ENCODE results near the gene PADI3. TPM values are rescaled to one million over a fixed set of nuclear protein-coding genes. Genes with fewer than 3 reads are reported as not detected.

The PADI3 gene, protein sequence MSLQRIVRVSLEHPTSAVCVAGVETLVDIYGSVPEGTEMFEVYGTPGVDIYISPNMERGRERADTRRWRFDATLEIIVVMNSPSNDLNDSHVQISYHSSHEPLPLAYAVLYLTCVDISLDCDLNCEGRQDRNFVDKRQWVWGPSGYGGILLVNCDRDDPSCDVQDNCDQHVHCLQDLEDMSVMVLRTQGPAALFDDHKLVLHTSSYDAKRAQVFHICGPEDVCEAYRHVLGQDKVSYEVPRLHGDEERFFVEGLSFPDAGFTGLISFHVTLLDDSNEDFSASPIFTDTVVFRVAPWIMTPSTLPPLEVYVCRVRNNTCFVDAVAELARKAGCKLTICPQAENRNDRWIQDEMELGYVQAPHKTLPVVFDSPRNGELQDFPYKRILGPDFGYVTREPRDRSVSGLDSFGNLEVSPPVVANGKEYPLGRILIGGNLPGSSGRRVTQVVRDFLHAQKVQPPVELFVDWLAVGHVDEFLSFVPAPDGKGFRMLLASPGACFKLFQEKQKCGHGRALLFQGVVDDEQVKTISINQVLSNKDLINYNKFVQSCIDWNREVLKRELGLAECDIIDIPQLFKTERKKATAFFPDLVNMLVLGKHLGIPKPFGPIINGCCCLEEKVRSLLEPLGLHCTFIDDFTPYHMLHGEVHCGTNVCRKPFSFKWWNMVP
- under 1 TPM; 0.06 to 0.15 (median 0.07) TPM for polyA plus RNA-seq (ENCODE audit: insufficient read length in 3 of 3)
- long read RNA-seq, donor 1, result 0 reads
- long read RNA-seq, donor 2, result 0 reads
- long read RNA-seq, donor 3, result 0 reads
- long read RNA-seq, donor 4, result 0 reads
- long read RNA-seq, donor 5, result 0 reads
- long read RNA-seq, donor 6, result 0 reads
- long read RNA-seq, donor 7, result 0 reads
- long read RNA-seq, donor 8, result 0 reads
- long read RNA-seq, donor 9, result 0 reads
- long read RNA-seq, donor 10, result 0 reads
- long read RNA-seq, donor 11, result 0 reads
- long read RNA-seq, donor 12, partial matches to known transcripts, result 0 of 1 reads
- long read RNA-seq, donor 12, other reads (novel, unspliced or antisense), result 0 of 1 reads
- long read RNA-seq, donor 13, result 0 reads
- long read RNA-seq, donor 14, result 0 reads
- long read RNA-seq, donor 15, result 0 reads
- long read RNA-seq, donor 16, result 0 reads

DNA sequence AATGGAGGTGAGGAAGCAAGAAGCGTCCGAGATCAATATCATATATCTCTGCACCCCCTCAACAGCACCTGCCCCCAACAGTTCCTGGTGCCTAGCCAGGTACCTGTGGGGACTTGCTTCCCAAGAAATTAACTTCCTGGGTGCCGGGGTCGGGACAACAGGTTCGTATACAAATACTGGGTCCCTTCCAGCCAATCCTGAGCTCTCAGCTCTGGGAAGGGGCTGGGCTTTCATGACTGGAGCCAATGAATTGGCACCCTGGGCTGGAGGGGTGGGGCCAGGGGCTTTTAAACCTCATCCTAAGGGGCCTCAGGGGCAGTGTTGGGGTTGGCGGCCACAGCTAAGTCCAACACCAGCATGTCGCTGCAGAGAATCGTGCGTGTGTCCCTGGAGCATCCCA, at the start of gene PADI3:
PADI3 (plus strand) TSS at position 318 of the 400 bp plus-strand sequence; CDS start at position 358, 40 bp downstream.
- DNase-seq (ENCODE audit: extremely low read depth in 1 of 11, low read depth in 9 of 11, low spot score in 4 of 11), result no peak

DNA sequence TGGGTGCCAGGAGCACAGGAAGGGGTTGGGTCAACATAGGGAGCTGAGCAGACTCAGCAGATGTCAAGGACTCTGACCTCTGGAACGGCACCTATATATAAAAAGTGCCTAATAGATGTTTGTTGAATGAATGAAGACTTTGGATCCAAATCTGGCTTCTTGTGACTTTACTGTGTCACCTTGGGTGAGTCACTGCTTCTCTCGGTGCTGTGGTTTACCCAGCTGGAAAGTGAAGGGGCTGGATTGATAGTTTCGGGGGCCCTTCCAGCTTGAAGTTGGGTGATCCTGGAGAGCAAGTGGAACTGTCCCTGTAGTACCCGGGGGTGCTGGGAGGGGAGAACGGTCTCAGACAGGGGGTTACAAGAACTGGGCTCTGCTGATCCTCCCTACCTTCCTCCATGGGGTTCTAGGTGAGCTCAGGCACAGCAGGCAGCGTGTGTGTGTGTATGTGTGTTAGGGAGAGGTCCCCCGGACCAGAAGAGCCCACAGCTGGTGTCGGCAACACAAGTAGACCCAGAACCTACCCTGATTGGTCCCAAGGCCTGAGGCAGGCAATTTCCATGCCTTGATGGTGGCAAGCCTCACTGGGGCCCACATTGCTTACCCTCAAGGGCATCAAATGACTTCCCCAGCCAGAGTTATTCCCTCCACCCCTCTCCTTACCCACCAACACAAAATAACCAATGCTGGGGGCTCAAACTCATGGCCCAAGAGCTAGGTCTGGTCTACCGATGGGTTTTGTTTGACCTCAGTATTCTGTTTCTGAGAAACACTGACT, 49.4 kb upstream of the PADI3 start:
- no peak for DNase-seq (ENCODE audit: extremely low read depth in 1 of 11, low read depth in 9 of 11, low spot score in 4 of 11)

DNA sequence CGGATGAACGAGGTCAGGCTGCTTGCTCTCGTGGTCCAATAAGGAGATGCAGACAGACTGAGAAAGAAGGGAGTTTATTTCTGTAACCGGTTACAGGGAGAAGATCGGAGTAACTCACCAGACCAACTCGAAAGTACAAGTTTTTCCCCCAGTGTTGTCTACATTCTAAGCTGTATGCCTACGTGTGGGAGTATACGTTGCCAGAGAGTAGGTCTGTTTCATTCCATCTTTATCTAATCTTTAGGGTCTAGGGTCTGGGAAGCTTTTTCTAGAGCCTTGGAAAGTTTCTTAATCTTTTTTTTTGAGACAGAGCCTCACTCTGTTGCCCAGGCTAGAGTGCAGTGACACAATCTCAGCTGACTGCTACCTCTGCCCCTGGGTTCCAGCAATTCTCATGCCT, 48.7 kb upstream of the PADI3 start:
- no peak for DNase-seq (ENCODE audit: extremely low read depth in 1 of 11, low read depth in 9 of 11, low spot score in 4 of 11)

DNA sequence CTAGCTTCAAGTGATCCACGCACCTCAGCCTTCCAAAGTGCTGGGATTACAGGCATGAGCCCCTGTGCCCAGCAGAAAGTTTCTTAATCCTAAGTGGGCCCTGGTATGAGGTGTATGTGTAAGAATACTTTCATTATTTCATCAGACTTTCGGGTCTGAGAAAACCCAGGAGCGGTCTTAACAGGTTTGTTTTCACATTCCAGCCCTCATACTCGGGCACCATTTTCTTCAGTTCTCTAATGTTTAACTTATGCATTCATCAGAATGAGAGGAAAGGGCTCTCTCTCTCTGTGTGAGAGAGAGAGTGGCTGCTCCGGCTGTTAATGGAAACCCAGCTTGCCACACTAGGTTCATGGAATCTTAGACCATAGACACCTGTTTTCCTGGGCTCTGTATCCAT, 48.1 kb upstream of the PADI3 start:
- DNase-seq (ENCODE audit: extremely low read depth in 1 of 11, low read depth in 9 of 11, low spot score in 4 of 11), result peak in 1 of 11 donors; percentile 47

DNA sequence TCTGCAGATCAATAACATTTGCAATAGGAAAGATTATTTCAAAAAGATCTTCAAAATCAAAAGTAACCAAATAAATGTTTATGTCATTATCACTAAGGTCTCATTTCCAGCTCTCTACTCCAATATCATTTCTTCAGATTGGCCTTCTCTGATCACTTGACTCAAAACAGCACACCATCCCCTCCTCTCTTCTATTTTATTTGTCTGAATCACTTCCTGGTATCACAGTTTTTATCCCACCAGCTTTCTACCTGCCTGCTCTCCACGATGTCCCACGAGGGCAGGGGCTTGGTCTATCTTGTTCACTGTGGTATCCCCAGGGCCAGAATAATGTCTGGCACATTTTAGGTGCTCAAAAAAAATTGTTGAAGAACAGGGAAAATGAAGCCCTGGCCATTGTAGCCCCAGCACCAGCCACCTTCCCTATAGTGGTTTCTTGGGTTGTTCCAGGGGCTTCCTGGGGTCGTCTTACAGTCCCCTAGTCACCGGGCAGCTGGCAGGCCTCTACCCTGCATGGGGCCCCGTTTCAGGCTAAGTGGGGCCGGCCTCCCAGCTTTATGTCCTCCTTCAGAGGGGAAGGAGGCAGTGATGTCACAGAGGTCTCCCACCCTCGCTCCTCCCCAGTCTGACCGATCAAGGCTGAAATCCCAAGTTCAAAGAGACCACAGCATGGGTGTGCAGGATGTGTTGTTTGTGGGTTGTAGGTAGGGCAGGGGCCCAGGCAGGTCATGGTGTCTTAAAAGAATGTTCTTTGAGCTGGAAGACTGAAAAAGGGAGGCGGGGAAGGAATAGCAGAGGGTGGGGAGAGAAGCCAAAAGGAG, 47.5 kb upstream of the PADI3 start:
- no peak for DNase-seq (ENCODE audit: extremely low read depth in 1 of 11, low read depth in 9 of 11, low spot score in 4 of 11)

DNA sequence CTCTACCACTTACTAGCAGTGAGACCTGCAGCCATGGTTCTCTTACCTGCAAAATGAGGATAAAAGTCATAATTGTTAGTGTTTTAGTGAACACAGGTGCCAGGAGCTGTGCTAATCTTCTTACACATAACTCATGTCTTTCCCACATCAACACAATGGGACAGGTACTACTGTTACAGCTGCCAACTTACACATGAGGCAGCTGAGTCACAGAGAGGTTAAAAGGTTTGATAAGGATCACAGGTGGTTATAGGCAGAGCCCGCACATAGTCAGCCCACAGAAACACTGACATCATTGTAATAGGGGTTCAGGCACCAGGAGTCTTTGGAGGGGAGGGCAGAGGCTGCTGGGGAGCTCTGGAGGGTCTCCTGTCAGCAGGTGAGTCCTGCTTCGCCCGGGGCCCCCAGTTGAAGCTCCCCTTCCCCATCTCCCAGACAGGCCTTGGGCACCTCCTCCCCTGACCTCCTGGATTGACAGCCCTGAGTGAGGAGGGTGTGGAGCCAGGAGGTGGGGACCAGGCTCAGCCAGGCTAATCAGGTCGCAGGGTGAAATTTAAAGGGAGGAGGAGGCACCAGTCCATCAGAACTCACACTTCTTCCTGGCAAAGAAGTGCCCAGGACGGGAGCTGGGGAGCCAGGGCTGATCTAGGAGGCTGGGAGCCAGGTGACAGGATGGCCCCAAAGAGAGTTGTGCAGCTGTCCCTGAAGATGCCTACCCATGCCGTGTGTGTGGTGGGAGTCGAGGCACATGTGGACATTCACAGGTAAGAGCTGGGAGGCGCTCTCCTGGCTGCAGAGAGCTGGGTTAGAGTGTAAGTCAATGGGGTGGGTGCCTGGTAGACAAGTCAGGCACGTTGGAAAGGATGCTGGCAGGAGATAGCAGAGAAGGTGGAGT, 44.1 kb upstream of the PADI3 start, which contains the start of gene PADI1:
PADI1 (plus strand) TSS at position 583 of the 895 bp plus-strand sequence; CDS start at position 673, 90 bp downstream.
- DNase-seq (ENCODE audit: extremely low read depth in 1 of 11, low read depth in 9 of 11, low spot score in 4 of 11), result no peak

DNA sequence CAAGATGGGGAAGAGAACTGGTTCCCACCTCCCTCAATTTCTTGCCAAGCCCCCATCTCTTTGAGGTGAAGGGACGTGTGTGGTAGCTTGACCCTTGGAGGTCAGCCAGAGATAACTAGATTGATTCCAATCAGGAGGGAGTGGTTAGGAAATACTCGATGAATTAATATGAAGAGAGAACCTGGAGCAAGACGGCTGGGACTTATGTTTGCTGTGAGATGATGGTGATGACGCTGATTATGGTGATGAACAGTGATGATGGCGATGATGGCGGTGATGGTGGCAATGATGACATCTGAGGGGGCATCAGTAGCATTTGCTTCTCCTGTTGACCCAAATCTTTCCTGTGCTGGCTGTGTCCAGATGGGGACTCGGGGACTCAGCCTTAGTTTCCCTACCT, 43.2 kb upstream of the PADI3 start:
- no peak for DNase-seq (ENCODE audit: extremely low read depth in 1 of 11, low read depth in 9 of 11, low spot score in 4 of 11)

DNA sequence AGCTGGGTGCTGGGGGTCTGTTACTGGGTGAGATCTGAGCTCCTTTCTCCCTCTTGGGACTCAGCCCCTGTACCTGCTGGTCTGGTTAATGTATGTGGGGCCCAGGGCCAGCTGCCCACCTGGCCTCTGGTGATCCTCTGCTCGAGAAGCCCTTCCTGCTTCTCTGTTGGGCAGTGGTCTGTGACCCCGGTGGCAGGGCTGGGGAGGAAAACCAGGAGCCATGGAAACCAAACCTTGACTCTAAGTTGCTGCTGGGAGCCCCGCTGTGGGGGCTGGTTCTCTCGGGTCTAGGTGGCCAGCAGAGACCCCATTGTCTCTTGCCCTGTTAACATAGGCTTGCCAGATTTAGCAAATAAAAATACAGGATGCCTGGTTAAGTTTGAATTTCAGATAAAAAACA, 42.7 kb upstream of the PADI3 start:
- no peak for DNase-seq (ENCODE audit: extremely low read depth in 1 of 11, low read depth in 9 of 11, low spot score in 4 of 11)

DNA sequence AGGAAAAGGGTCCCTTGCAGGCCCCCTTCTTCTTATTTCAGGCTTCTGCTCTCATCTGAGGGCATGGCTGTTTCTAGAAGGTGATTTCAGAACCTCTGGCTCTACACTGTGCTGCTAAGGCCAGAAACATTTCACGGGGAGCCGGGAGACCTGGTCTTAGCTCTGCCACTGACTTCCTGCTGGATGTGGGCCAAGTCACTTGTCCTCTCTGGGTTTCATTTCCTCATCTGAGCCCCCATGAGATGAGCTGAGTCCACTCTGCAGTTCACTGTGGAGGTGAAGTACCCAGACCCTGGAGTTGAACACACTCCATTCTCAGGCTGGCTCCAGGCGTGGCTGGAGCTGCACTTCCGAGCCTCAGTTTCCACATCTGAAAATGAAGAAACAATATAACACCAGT, 41.9 kb upstream of the PADI3 start:
- no peak for DNase-seq (ENCODE audit: extremely low read depth in 1 of 11, low read depth in 9 of 11, low spot score in 4 of 11)

DNA sequence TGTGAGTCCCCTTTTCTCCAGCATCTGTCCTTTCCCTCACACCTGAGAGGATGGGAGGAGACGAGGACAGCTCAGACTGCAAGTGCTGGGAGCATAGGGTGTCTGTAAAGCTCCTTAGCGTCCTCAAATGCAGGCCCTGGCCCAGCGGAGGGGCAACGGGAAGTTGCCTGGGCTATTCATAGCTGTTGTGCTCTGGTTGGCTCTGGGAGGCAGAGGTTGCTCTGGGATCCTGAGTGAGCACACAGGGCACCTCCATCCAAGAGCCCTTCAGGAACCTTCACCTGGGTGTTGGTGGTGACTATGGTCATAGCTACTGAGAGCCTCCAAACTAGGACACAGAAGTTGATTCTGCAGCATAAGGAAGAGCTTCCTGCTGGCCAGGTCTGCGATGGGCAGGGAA, 41.4 kb upstream of the PADI3 start:
- no peak for DNase-seq (ENCODE audit: extremely low read depth in 1 of 11, low read depth in 9 of 11, low spot score in 4 of 11)

DNA sequence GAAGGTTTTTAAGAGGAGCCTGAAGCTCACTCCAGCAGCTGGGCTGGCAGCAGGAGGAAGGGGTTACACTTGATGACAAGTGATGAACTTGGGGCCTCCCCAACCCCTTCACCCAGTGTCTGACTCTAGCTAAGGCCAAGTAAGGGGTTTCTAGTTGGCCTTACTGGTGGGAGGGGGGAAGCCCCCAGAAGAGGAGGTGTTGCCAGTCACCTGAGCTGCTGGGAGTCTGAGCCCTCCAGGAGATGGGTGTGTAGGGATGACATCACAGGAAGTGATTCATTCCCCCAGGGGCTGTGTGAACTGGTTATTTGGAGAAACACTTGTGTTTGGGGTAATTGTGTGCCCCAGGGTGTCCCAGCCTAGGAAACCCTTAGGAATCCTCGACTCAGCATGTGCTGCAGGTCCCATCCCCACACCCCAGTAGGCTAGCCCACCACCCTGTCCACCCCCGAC, 40.9 kb upstream of the PADI3 start:
- DNase-seq (ENCODE audit: extremely low read depth in 1 of 11, low read depth in 9 of 11, low spot score in 4 of 11), result no peak

DNA sequence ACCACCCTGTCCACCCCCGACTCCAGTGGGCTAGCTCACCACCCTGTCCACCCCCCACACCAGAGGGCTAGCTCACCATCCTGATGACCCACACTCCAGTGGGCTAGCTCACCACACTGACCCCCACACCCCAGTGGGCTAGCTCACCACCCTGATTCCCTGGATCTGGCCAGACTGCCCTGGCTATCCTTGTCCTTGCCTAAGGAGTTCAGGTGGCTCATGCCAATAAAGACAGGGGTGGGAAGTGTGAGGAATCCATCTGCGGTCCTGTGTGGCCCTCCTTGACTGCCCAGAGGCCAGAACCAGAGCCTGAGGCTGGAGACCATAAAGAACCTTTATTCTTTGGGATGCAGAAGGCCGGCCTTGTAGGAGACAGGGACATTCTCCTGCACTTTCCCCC, 40.4 kb upstream of the PADI3 start:
- DNase-seq (ENCODE audit: extremely low read depth in 1 of 11, low read depth in 9 of 11, low spot score in 4 of 11), result no peak

DNA sequence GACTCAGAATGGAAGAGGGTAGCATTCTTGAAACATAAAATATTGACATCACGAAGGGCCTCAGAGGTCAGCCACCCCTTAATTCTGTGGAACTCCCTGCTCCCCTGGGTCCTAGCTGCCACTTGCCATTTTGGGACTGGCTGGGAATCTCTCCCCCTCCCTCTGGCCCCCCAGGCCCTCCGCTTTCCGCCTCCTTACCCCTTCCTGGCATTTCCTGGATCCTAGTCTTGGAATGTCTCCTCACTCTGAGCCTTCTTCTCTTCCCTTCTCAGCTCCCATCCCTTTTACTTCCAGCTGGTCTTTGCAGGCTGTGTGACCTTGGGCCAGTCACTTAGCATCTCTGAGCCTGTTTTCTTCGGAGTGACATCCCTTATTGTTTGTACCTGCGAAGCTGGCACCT, 39.5 kb upstream of the PADI3 start:
- no peak for DNase-seq (ENCODE audit: extremely low read depth in 1 of 11, low read depth in 9 of 11, low spot score in 4 of 11)

DNA sequence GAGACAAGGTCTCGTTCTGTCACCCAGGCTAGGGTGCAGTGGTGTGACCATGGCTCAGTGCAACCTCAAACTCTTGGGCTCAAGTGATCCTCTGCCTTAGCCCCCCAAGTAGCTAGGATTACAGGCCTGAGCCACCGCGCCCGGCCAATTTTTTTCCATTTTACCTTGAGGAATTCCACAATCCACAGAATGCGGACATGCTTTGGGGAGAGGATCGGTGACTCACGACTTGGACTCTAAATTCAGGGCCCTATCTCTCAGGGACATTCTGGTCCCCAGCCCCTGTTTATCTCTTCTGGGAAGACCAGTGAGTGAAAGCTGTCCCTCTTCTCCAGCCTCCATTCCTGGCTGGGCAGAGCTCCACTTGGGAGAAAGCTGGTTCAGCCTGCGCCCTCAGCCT, 38.7 kb upstream of the PADI3 start:
- DNase-seq (ENCODE audit: extremely low read depth in 1 of 11, low read depth in 9 of 11, low spot score in 4 of 11), result no peak

DNA sequence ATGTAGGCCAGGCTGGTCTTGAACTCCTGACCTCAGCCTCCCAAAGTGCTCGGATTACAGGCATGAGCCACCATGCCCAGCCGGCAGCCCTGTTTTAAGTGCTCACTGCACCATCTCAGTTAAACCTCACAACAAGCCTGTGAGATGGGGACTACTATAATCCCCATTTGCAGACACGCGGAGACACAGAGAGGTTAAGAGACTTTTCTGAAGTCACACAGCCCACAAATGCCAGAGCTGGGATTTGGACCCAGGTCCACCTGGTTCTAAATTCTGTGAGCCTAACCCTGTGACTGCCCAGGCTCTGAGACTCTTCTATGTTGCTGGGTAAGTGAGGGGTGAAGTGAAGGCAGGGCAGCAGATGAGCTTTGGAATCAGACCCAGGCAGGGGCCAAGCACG, 37.5 kb upstream of the PADI3 start:
- DNase-seq (ENCODE audit: extremely low read depth in 1 of 11, low read depth in 9 of 11, low spot score in 4 of 11), result no peak

DNA sequence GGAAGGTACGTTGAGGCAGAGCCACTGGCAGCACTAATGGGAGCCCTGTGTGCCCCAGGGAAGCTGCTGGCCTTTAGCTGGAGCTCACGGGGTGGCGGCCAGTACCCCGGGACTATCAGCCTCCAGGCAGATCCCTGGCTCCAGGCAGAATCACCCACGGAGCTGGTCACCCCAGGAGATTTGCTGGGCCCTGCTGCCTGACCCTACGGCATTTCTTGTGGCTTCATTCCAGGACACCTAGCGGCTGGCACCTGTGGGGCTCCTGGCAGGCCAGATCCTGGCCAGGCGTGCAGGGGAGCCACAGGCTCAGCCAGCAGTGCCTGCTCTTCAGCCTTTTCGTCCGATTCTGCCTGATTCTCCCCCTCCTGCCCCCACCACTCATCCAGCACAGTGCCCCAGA, 36.9 kb upstream of the PADI3 start:
- DNase-seq (ENCODE audit: extremely low read depth in 1 of 11, low read depth in 9 of 11, low spot score in 4 of 11), result no peak

DNA sequence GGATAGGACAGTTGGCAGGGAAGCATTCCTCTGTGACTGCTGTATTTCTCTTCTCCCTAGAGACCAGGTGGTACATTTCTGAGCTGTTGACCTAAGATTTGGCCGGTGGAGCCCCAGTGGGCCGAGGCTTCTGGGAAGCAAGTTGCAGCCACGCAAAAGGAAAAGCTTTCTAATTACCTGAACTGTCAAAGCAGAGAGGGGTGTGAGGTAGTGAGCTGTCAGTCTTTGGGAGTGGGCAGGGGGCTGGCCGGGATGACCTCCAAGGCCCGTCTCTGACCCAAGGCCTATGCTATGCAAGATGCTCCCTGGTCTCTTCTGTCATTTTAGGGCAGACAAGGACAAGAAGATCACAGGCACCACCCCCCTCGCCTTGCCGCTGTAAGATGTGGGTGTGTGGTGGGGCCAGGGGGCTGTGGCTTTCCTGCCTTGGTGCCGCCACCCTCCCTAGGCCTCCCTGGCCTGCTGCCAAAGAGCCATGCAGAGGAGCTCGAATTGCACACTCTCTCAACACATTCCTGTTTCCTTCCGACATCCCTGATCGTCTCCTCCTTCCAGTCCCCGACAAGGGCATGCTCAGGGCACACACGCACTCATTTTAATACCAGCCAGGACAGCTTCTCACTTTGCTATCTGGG, 36.3 kb upstream of the PADI3 start:
- peak in 10 of 11 donors; percentile 35 to 77 (median 72) for DNase-seq (ENCODE audit: extremely low read depth in 1 of 11, low read depth in 9 of 11, low spot score in 4 of 11)
